Glutamatergic neuron (in vitro differentiated cells): ENCODE measurements around the gene RFTN2. TPM values are rescaled to one million over a fixed set of nuclear protein-coding genes. Genes with fewer than 3 reads are reported as not detected.
"Not testable (repeated sequence)": the region's sequence is repeated elsewhere in the genome, so short reads cannot be mapped to it uniquely, and the experiment has no call there.

Experiments
- DNase-seq: peaks from one replicate; pipeline ENCODE4 v3.0.0; 2022
- H3K27ac Mint-ChIP-seq: one replicate; pipeline ENCODE4 v1.8.0; 2020; ENCODE audit warnings: mild to moderate bottlenecking, mixed read lengths, inconsistent platforms; ENCODE audit not compliant: unreplicated experiment
- H3K27me3 Mint-ChIP-seq: one replicate; pipeline ENCODE4 v1.8.0; 2020; ENCODE audit warnings: mild to moderate bottlenecking, moderate library complexity, mixed read lengths, inconsistent platforms; ENCODE audit not compliant: unreplicated experiment
- H3K36me3 Mint-ChIP-seq: one replicate; pipeline ENCODE4 v1.8.0; 2020; ENCODE audit warnings: mild to moderate bottlenecking, mixed read lengths, inconsistent platforms; ENCODE audit not compliant: unreplicated experiment
- H3K4me1 Mint-ChIP-seq: one replicate; pipeline ENCODE4 v1.8.0; 2020; ENCODE audit warnings: mild to moderate bottlenecking, low read depth, mixed read lengths, inconsistent platforms; ENCODE audit not compliant: unreplicated experiment
- H3K4me3 Mint-ChIP-seq: one replicate; pipeline ENCODE4 v1.8.0; 2020; ENCODE audit warnings: mild to moderate bottlenecking, mixed read lengths, inconsistent platforms; ENCODE audit not compliant: unreplicated experiment
- H3K9me3 Mint-ChIP-seq: one replicate; pipeline ENCODE4 v1.8.0; 2020; ENCODE audit warnings: mild to moderate bottlenecking, moderate library complexity, mixed read lengths, inconsistent platforms; ENCODE audit not compliant: unreplicated experiment
- CTCF ChIP-seq: fragments of 200-600 bp; sonication (generic); IDR thresholded peaks from one replicate; pipeline ENCODE4 v1.5.0; 2021; ENCODE audit not compliant: partially characterized antibody, unreplicated experiment
- total RNA-seq: library from RNA; stranded (reverse); fragmentation: NEBNext Ultra II Directional; extraction: Animal tissue kit (Norgen Biotek cat#: 25700); gene quantifications from one replicate; pipeline ENCODE4 v1.2.1, GENCODE V29; 2021; ENCODE audit not compliant: unreplicated experiment

The RFTN2 gene
- total RNA-seq, 1 donor from 2014 or later, result 2.5 TPM

GRCh38 chr2:197558393-197558792 is 117.0 kb downstream of the RFTN2 start:
- H3K9me3 Mint-ChIP-seq, result peaks cover 2% of the 10 kb centered on the region
- H3K36me3 Mint-ChIP-seq, result no peaks in the 10 kb centered on the region
- no peak for TF ChIP-seq CTCF
- H3K27me3 Mint-ChIP-seq, result no peaks in the 10 kb centered on the region
- no peak overlapping the region for H3K4me3 Mint-ChIP-seq
- no peaks in the 10 kb centered on the region for H3K4me1 Mint-ChIP-seq
- DNase-seq, result no peak
- no peak overlapping the region for H3K27ac Mint-ChIP-seq

GRCh38 chr2:197556456-197556855 is 118.9 kb downstream of the RFTN2 start:
- Mint-ChIP-seq H3K4me1 (no peaks in the 10 kb centered on the region), H3K9me3 (peaks cover 2% of the 10 kb centered on the region), H3K4me3 (no peak overlapping the region), H3K27ac (no peak overlapping the region), H3K27me3 (no peaks in the 10 kb centered on the region), H3K36me3 (no peaks in the 10 kb centered on the region)
- no peak for DNase-seq
- no peak for TF ChIP-seq CTCF

GRCh38 chr2:197555467-197555866 is 119.9 kb downstream of the RFTN2 start:
- Mint-ChIP-seq H3K4me3 (no peak overlapping the region), H3K36me3 (no peaks in the 10 kb centered on the region), H3K9me3 (peaks cover 2% of the 10 kb centered on the region), H3K27me3 (no peaks in the 10 kb centered on the region), H3K27ac (no peak overlapping the region), H3K4me1 (no peaks in the 10 kb centered on the region)
- TF ChIP-seq CTCF, result no peak
- no peak for DNase-seq

- H3K9me3 Mint-ChIP-seq, H3K27ac Mint-ChIP-seq, H3K27me3 Mint-ChIP-seq, H3K4me1 Mint-ChIP-seq, H3K36me3 Mint-ChIP-seq, H3K4me3 Mint-ChIP-seq, DNase-seq: not testable (repeated sequence)
These were observed 124.1 kb downstream of the RFTN2 start for GRCh38 chr2:197551260-197551659.

- no peaks in the 10 kb centered on the region for H3K27me3 Mint-ChIP-seq
- DNase-seq, result no peak
- H3K36me3 Mint-ChIP-seq, result no peaks in the 10 kb centered on the region
- H3K9me3 Mint-ChIP-seq, result no peaks in the 10 kb centered on the region
- TF ChIP-seq CTCF, result no peak
- no peak overlapping the region for H3K27ac Mint-ChIP-seq
- no peaks in the 10 kb centered on the region for H3K4me1 Mint-ChIP-seq
- no peak overlapping the region for H3K4me3 Mint-ChIP-seq
These were observed 126.8 kb downstream of the RFTN2 start for GRCh38 chr2:197548582-197548981.
